GM13977 (cell line): ENCODE measurements around the gene RCOR2.
A peak's percentile ranks its signal among the peaks of the same experiment; 100 is the strongest.

Experiments used
- DNase-seq: peaks from one replicate; pipeline ENCODE4 v3.0.0; 2012; ENCODE audit warnings: low spot score
- in situ Hi-C: fragments of 300-500 bp; cut with MboI; formaldehyde crosslinking; loops from one replicate; pipeline ENCODE4 v1.12.0; 2022; ENCODE audit warnings: low sequenced_read_pairs, low pct_unique_long_range_greater_than_20kb, mixed read lengths, inconsistent platforms; ENCODE audit not compliant: unreplicated experiment
- TF ChIP-seq, protein P1 (sequence below): IDR thresholded peaks from 2 replicates; pipeline ENCODE4 v1.5.1; 2012; ENCODE audit warnings: mild to moderate bottlenecking, control low read depth; ENCODE audit not compliant: insufficient read depth; ENCODE audit errors: extremely low read depth, missing control alignments

The RCOR2 gene

DNA sequence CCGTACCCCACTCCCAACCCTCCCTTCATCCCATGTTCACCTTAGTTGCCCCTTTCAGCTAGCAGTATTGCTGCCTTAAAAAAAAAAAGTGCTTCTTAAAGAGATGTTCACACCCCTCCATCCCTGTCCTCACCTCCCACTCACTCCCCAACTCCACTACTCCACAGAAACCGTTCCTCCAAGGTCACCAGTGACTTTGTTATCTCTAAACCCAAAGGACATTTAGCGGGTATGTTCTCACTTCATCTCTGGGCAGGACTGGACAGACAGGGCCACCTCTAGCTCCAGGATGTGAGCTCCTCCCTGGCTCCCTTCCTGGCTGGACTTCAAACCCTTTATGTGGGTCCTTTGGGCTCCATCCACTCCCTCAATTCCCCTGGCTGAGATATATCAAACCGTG lies 6.4 kb upstream of the RCOR2 start:
- TF ChIP-seq, protein P1, sequence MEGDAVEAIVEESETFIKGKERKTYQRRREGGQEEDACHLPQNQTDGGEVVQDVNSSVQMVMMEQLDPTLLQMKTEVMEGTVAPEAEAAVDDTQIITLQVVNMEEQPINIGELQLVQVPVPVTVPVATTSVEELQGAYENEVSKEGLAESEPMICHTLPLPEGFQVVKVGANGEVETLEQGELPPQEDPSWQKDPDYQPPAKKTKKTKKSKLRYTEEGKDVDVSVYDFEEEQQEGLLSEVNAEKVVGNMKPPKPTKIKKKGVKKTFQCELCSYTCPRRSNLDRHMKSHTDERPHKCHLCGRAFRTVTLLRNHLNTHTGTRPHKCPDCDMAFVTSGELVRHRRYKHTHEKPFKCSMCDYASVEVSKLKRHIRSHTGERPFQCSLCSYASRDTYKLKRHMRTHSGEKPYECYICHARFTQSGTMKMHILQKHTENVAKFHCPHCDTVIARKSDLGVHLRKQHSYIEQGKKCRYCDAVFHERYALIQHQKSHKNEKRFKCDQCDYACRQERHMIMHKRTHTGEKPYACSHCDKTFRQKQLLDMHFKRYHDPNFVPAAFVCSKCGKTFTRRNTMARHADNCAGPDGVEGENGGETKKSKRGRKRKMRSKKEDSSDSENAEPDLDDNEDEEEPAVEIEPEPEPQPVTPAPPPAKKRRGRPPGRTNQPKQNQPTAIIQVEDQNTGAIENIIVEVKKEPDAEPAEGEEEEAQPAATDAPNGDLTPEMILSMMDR = no peak
- in situ Hi-C loops = no loop called here
- no peak for DNase-seq

DNA sequence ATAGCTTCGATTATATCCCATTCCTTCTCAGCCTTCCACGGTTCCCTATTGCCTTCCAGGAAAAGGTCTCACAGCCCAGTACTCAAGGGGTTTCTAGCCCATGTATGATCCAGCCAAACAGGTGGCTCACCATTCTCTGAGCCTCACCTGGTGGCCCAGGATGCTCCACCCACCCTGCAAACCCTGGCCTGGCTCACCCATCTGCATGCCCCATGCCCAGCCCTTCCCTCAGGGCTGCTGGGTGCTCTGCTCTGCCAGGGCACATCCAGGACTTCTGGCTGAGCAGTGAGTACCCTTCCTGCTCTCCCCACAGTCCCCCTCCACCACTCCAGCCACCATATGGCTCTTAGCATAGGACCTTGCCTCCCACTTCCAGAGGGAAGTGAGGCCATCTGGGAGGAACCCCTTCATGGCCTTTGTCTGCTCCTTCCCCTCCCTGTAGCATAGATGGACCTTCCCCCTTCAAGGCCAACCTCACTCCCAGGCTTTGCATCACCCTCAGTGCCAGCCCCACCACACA lies 5.8 kb upstream of the RCOR2 start:
- TF ChIP-seq, protein P1 = no peak
- no peak for DNase-seq
- in situ Hi-C loops = no loop called here

DNA sequence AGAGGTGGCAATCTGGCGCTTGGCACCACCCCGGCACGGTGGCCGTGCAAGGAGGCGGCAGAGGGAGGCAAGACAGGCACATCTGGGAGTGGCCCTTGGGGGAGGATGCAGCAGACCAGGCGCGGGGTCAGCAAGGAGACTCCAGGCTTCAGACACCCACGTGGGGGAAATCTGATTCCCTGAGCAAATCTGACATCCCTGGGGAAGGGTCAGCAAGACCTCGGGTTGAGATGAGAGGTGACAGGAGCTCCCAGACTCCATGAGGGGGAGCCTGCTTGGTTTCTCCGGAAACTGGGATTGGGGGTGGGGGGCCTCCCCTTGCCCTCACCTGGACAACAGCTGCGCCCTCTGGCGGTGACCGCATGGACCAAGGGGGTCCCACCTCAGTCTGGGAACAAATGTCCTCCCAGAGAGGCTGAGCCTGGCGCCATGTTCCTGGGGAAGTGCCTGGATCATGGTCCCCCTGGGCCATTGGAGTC lies 4.0 kb upstream of the RCOR2 start:
- TF ChIP-seq, protein P1 = peak; percentile 67
- in situ Hi-C loops = no loop called here

DNA sequence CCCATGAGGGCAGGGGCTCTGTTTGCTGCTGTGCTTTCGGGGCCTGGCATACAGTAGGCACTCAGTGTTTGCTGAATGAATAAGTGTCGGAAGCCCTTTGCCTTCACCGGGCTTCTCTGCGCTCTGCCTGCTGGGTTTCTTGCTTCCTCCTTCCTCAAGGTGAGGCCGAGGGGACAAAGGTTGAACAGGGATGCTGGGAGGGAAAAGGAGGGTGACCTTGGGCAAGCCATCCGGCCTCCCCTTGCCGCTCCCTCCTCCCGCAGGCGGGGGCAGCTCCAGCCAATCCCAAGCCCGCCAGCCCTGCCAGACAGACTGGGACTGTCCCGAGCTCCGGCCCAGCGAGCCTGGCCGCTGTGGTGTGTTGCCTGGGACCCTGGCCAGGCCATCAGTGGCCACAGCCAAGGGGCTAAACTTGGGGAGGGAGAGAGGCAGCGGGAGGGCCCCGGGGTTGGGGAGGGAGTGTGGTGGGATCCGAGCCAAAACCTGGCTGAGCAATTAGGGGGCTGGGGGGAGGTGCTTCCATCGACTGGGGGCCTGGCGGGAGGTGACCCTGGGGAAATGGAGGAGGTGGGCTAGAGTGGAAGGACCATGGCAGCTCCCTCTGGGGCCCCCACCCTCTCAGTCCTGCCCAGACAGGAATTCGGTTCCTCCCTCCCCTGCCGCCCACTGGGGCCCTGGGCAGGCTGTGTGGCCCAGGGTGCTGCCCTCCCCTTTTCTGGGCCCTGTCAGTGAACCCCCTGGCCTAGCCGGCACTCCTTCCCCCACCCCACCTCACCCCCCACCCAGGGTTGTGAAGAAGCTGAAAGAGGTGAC lies 3.4 kb upstream of the RCOR2 start:
- no peak for DNase-seq
- in situ Hi-C loops = no loop called here
- TF ChIP-seq, protein P1 = no peak

More for the DNA sequence above, 4.0 kb upstream of the RCOR2 start:
- peak; percentile 69 for DNase-seq

DNA sequence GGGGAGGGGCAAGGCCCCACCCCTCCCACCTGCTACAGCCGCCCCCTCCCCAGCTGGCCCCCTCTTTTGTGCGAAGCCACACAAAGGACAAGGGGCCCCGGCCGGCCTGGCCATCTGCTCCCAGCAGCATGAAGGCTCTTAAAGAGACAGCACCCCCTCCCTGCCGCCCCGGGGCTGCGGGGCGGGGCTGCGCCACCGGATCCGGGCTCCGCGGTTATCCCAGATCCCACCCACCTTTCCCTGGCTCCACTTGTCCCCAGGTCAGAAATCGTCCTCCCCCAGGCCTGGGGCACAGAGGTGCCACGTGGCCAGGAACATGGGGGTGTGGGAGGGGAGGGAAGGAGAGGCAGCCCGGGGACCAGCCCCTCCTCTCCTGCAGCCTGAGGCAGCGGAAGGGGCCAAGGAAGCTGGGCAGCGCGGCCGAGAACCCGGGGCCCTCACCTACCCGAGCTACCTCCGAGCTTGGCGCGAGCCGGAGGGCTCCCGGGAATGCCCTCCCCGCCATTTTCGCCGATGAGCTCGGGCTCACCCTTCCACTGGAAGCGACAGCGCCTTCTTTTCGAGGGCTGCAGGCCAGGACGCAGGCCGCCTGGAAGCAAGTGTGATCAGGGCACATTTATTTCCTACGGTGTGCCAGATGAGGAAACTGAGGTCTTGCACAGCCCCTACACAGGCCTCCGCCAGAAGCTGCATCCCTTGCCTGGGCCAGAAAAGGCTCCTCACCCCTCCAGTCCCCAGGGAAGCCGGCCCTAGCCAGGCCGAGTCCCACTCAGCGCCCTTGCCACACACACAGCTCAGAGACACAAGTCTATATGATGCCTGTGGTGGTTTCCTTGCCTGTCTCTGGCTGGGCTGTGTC lies 2.5 kb upstream of the RCOR2 start:
- TF ChIP-seq, protein P1 = no peak
- in situ Hi-C loops = no loop called here
- no peak for DNase-seq

DNA sequence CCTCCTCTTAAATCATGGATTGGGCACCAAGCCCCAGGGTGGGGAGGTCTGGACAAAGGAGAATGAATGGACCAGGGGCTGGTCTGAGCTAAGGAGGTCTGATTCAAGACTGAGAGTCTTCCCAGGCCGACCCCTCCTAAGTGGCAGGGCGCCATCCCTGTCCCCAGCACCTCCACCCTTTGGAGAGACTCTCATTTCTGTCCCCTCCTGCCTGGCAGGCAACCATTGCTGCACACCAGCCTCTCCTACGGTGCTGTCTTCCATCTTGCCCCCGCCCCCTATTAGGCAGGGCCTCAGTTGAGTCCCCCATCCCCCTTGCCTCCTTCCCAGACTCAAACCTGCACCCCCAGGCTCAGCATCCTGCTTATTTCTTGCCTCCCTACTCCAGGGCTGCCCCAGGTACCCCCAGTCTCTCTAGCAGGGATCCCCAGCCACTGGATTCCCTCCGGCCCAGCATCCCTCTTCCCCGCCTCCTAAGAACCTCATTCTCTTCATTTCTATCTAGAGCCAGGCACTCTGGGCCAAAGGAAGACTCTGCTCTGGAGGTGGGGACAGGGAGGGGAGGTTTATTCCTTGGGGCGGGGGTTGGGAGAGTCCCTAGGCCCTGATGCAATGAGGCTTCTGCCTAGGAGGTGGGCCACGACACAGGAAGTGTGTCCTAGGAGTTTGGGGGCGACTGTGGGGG lies 1.7 kb upstream of the RCOR2 start:
- no peak for DNase-seq
- TF ChIP-seq, protein P1 = no peak
- in situ Hi-C loops = no loop called here
